ENCODE measurements around the gene FGD3. TPM values are rescaled to one million over a fixed set of nuclear protein-coding genes. Genes with fewer than 3 reads are reported as not detected.

FGD3 gene
- total and polyA plus RNA-seq, 2 of the 8 experiments (the other 6 are each of a cell fraction or from before 2014, with no cell fraction given), result 1.4 to 1.9 TPM

- TF ChIP-seq, protein P1, sequence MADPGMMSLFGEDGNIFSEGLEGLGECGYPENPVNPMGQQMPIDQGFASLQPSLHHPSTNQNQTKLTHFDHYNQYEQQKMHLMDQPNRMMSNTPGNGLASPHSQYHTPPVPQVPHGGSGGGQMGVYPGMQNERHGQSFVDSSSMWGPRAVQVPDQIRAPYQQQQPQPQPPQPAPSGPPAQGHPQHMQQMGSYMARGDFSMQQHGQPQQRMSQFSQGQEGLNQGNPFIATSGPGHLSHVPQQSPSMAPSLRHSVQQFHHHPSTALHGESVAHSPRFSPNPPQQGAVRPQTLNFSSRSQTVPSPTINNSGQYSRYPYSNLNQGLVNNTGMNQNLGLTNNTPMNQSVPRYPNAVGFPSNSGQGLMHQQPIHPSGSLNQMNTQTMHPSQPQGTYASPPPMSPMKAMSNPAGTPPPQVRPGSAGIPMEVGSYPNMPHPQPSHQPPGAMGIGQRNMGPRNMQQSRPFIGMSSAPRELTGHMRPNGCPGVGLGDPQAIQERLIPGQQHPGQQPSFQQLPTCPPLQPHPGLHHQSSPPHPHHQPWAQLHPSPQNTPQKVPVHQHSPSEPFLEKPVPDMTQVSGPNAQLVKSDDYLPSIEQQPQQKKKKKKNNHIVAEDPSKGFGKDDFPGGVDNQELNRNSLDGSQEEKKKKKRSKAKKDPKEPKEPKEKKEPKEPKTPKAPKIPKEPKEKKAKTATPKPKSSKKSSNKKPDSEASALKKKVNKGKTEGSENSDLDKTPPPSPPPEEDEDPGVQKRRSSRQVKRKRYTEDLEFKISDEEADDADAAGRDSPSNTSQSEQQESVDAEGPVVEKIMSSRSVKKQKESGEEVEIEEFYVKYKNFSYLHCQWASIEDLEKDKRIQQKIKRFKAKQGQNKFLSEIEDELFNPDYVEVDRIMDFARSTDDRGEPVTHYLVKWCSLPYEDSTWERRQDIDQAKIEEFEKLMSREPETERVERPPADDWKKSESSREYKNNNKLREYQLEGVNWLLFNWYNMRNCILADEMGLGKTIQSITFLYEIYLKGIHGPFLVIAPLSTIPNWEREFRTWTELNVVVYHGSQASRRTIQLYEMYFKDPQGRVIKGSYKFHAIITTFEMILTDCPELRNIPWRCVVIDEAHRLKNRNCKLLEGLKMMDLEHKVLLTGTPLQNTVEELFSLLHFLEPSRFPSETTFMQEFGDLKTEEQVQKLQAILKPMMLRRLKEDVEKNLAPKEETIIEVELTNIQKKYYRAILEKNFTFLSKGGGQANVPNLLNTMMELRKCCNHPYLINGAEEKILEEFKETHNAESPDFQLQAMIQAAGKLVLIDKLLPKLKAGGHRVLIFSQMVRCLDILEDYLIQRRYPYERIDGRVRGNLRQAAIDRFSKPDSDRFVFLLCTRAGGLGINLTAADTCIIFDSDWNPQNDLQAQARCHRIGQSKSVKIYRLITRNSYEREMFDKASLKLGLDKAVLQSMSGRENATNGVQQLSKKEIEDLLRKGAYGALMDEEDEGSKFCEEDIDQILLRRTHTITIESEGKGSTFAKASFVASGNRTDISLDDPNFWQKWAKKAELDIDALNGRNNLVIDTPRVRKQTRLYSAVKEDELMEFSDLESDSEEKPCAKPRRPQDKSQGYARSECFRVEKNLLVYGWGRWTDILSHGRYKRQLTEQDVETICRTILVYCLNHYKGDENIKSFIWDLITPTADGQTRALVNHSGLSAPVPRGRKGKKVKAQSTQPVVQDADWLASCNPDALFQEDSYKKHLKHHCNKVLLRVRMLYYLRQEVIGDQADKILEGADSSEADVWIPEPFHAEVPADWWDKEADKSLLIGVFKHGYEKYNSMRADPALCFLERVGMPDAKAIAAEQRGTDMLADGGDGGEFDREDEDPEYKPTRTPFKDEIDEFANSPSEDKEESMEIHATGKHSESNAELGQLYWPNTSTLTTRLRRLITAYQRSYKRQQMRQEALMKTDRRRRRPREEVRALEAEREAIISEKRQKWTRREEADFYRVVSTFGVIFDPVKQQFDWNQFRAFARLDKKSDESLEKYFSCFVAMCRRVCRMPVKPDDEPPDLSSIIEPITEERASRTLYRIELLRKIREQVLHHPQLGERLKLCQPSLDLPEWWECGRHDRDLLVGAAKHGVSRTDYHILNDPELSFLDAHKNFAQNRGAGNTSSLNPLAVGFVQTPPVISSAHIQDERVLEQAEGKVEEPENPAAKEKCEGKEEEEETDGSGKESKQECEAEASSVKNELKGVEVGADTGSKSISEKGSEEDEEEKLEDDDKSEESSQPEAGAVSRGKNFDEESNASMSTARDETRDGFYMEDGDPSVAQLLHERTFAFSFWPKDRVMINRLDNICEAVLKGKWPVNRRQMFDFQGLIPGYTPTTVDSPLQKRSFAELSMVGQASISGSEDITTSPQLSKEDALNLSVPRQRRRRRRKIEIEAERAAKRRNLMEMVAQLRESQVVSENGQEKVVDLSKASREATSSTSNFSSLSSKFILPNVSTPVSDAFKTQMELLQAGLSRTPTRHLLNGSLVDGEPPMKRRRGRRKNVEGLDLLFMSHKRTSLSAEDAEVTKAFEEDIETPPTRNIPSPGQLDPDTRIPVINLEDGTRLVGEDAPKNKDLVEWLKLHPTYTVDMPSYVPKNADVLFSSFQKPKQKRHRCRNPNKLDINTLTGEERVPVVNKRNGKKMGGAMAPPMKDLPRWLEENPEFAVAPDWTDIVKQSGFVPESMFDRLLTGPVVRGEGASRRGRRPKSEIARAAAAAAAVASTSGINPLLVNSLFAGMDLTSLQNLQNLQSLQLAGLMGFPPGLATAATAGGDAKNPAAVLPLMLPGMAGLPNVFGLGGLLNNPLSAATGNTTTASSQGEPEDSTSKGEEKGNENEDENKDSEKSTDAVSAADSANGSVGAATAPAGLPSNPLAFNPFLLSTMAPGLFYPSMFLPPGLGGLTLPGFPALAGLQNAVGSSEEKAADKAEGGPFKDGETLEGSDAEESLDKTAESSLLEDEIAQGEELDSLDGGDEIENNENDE (IDR thresholded peaks at IDR 0.05; ENCODE audit: insufficient replicate concordance, low read length), result no peak
- TF ChIP-seq CBX5 (IDR thresholded peaks at IDR 0.05; ENCODE audit: low read depth, low read length), result no peak
- no peak for TF ChIP-seq KDM4A (IDR thresholded peaks at IDR 0.05; ENCODE audit: low read depth, low read length, severe bottlenecking)
- no peak for TF ChIP-seq POLR2A (IDR thresholded peaks at IDR 0.05; ENCODE audit: control extremely low read depth in 1 of 2, low read depth in 2 of 2, low read length in 2 of 2)
- TF ChIP-seq HDAC6 (IDR thresholded peaks at IDR 0.05; ENCODE audit: low read depth, low read length), result no peak
- no peak for TF ChIP-seq CTCF (IDR thresholded peaks at IDR 0.05; ENCODE audit: control extremely low read depth in 1 of 3, insufficient read depth in 1 of 3, low read depth in 1 of 3, low read length in 3 of 3)
- no peak for TF ChIP-seq SIX5 (IDR thresholded peaks at IDR 0.05; ENCODE audit: low read depth, low read length)
- no peak for TF ChIP-seq JUND (IDR thresholded peaks at IDR 0.05; ENCODE audit: low read length)
- TF ChIP-seq SIRT6 (IDR thresholded peaks at IDR 0.05; ENCODE audit: low read length), result no peak
- TF ChIP-seq BACH1 (IDR thresholded peaks at IDR 0.05; ENCODE audit: low read length), result no peak
Measured at GRCh38 chr9:93038918-93039317, 91.6 kb downstream of the FGD3 start (continued).

Measured in H1 (cell line).